ENCODE data around the gene ZNF428. TPM values are rescaled to one million over a fixed set of nuclear protein-coding genes. Genes with fewer than 3 reads are reported as not detected.

Gene ZNF428
- total RNA-seq, 6 experiments from 2014 or later = 10.9 to 16.7 (median 13.3) TPM

DNA sequence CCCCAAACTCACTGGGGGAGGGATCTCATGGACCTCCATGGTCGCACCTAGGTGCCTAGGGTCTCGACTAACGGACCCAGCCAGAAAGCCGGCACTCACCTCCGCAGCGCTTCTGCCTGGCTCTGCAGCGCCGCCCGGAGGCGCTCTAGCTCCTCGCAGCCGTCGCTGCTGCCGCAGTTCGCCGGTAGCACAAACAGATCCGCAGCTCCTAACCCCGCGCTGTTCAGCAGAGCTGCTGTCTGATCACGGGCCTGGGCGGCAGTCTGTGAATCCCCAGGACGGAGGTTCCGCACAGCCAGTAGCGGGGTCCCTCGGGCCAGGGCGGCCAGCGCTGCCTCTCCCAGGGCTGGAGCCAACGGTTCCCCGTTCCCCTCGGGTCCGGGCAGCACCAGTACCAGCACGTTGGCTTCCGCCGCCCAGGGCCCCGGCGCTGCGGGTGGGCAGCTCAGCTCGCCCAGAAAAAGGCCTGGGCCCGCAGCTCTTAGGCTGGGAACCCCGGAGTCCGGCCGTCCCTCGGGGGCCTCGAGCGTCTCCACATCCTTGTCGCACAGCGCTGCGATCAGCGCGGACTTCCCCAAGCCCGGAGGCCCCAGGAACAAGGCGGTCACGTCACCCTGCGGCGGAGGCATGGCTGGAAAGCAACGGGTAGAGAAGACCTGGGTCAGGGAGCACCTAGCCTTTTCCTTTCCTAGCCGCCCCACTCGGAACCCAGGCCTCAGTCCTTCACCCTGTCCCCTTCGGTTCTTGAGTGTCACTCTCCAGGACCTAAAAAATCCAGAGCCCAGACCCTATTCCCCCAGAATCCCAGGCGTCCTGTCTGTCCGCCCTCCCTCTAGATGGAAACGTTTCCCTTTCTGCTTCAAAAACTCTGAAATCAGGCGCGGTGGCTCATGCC is 24.5 kb downstream of the ZNF428 start:
- intact Hi-C loops (cut with DNase I) = no loop called here
- Histone ChIP-seq H3K9me3 (no peaks in the 10 kb centered on the region), H3K27ac (peak overlapping the region; percentile 70 to 96 (median 92)), H3K4me3 (peak overlapping the region; percentile 57 to 66 (median 61)), H3K27me3 (no peaks in the 10 kb centered on the region), H3K36me3 (peaks cover 0 to 18% (median 3%) of the 10 kb centered on the region in 4 donors), H3K4me1 (peaks cover 0 to 31% (median 10%) of the 10 kb centered on the region in 4 donors)
- WGBS (ENCODE audit: insufficient coverage, low coverage, low lambda C conversion rate, missing lambda C conversion rate) = 0% methylated on average over 12 of the region's 64 CpGs
- DNase-seq (peak; percentile 59 to 73 (median 72)), ATAC-seq (peak; percentile 6 to 33 (median 20))
- peak; percentile 26 for TF ChIP-seq POLR2A (IDR thresholded peaks at IDR 0.05)
- TF ChIP-seq, protein P1, sequence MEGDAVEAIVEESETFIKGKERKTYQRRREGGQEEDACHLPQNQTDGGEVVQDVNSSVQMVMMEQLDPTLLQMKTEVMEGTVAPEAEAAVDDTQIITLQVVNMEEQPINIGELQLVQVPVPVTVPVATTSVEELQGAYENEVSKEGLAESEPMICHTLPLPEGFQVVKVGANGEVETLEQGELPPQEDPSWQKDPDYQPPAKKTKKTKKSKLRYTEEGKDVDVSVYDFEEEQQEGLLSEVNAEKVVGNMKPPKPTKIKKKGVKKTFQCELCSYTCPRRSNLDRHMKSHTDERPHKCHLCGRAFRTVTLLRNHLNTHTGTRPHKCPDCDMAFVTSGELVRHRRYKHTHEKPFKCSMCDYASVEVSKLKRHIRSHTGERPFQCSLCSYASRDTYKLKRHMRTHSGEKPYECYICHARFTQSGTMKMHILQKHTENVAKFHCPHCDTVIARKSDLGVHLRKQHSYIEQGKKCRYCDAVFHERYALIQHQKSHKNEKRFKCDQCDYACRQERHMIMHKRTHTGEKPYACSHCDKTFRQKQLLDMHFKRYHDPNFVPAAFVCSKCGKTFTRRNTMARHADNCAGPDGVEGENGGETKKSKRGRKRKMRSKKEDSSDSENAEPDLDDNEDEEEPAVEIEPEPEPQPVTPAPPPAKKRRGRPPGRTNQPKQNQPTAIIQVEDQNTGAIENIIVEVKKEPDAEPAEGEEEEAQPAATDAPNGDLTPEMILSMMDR (IDR thresholded peaks at IDR 0.05) = peak; percentile 56 to 72 (median 64)

DNA sequence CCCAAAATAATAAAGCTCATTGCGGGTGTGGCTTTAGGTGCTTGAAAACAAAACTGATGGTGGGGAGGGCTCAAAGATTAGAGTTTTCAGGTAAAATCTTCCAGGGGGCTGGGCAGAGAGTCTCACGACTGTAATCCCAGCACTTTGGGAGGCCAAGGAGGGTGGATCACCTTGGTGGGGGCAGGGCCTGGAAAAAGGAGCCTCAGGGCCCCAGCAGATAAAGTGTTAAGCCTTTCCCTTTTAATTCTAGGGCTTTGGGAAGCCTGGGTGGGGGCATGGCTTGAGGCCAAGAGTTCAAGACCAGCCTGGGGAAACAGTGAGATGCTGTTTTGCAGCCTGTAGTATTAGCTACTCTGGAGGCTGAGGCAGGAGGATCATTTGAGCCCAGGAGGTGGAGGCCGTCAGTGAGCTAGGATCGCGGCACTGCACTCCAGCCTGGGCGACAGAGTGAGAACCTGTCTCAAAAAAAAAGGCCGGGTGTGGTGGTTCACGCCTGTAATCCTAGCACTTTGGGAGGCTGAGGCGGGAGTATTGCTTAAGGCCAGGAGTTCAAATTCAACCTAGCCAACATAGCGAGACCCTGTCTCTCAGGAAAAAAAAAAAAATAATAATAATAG is 25.2 kb downstream of the ZNF428 start:
- no peak for DNase-seq
- 83% methylated on average over 8 of the region's 10 CpGs for WGBS (ENCODE audit: insufficient coverage, low coverage, low lambda C conversion rate, missing lambda C conversion rate)
- peak overlapping the region; percentile 57 to 66 (median 61) for H3K4me3 ChIP-seq
- H3K27me3 ChIP-seq = no peaks in the 10 kb centered on the region
- peak overlapping the region in 2 of 3 donors; percentile 70 to 96 for H3K27ac ChIP-seq
- intact Hi-C loops (cut with DNase I) = no loop called here
- no peak for TF ChIP-seq POLR2A (IDR thresholded peaks at IDR 0.05)
- TF ChIP-seq, protein P1 (IDR thresholded peaks at IDR 0.05) = no peak
- no peak for ATAC-seq
- H3K36me3 ChIP-seq = peaks cover 0 to 14% (median 3%) of the 10 kb centered on the region in 4 donors
- peaks cover 0 to 31% (median 10%) of the 10 kb centered on the region in 4 donors for H3K4me1 ChIP-seq
- no peaks in the 10 kb centered on the region for H3K9me3 ChIP-seq

DNA sequence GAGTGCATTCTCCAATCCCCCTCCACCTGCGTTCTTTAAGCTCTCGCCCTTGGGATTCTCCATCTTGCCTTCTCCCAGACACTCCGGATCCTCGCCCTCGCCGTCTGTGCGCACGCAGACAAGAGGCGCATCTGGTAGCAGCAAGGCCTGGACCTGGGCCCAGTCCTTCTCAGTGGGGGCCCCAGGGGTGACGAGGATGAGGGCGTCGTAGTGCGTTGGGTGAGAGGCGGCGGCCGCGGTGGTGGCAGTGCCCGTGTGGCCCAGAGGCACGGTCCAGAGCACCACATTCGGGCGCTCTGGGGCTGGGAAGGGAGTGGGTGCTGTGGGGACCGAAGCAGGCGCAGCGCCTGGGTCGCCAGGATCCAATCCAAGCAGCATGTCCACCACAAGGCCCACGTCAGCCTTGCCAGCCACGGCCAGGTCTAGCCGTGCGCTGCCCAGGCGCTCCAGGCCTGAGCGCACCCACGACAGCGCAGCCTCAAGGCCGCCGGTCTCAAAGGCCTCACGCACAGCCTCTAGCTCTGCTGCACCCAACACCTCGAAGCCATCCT is 26.6 kb downstream of the ZNF428 start:
- WGBS (ENCODE audit: insufficient coverage, low coverage, low lambda C conversion rate, missing lambda C conversion rate) = 96% methylated on average over 9 of the region's 37 CpGs
- Histone ChIP-seq H3K27ac (no peak overlapping the region), H3K4me1 (peaks cover 0 to 26% (median 10%) of the 10 kb centered on the region in 4 donors), H3K9me3 (no peaks in the 10 kb centered on the region), H3K4me3 (no peak overlapping the region), H3K27me3 (no peaks in the 10 kb centered on the region), H3K36me3 (peaks cover 0 to 11% (median 2%) of the 10 kb centered on the region in 4 donors)
- no peak for DNase-seq
- TF ChIP-seq POLR2A (IDR thresholded peaks at IDR 0.05) = no peak
- TF ChIP-seq, protein P1 (IDR thresholded peaks at IDR 0.05) = no peak
- intact Hi-C loops (cut with DNase I) = no loop called here
- ATAC-seq = no peak

DNA sequence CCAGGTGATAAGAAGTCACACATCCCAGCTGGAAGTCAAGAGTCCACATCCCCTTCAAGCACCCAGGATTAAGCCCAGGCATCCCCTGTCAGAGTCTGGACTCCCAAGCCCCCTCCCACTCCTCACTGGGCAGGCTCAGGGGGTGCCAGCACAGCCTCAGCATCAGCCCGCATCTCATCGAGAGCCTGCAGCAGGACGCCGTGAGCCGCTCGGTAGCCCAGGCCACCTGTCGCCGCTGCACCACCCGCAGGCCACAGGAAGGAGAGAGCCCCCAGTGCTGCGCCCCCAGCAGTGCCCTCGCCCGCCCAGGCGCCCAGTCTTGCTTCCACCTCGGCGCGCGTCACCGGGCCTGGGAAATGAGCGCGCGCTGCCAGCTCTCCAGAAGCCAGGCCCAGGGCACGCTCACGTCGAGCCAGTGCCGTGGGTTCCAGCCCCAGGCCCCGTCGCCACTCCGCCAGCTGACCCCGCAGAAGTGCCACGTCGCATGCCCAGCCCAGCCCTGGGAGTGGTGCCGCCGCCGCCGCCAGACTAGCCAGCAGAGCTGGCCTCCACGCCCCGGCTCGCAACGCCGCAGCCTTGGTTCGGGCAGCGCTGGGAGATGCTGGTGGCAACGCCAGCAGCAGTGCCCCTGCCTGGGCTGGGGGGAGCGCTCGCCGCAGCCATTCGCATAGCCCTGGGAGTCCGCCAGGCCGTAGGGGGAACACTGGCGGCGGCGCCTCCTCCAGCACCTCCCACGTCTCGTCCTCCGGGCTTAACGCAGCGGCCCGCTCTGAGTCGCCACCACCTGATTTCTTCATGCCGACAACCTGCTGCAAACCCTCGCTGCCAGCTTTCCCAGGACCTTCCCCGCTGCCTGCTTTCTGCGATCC is 27.3 kb downstream of the ZNF428 start:
- ATAC-seq = no peak
- Histone ChIP-seq H3K4me3 (no peak overlapping the region), H3K9me3 (no peaks in the 10 kb centered on the region), H3K36me3 (peaks cover 0 to 11% (median 2%) of the 10 kb centered on the region in 4 donors), H3K4me1 (peaks cover 0 to 19% (median 8%) of the 10 kb centered on the region in 4 donors), H3K27ac (no peak overlapping the region), H3K27me3 (no peaks in the 10 kb centered on the region)
- intact Hi-C loops (cut with DNase I) = no loop called here
- WGBS (ENCODE audit: insufficient coverage, low coverage, low lambda C conversion rate, missing lambda C conversion rate) = 100% methylated on average over 2 of the region's 63 CpGs
- TF ChIP-seq, protein P1 (IDR thresholded peaks at IDR 0.05) = no peak
- TF ChIP-seq POLR2A (IDR thresholded peaks at IDR 0.05) = no peak
- no peak for DNase-seq

All from right lobe of liver (tissue), 6 donors.